HCT116 (cell line): ENCODE results near the gene CBS. TPM values are rescaled to one million over a fixed set of nuclear protein-coding genes. Genes with fewer than 3 reads are reported as not detected.
A peak's percentile ranks its signal among the peaks of the same experiment; 100 is the strongest.
"Not testable (repeated sequence)": the region's sequence is repeated elsewhere in the genome, so short reads cannot be mapped to it uniquely, and the experiment has no call there.

Source experiments
- ATAC-seq: fragments of 200-7000 bp; cut with Tn5 transposase; 2 replicates; pipeline ENCODE4 v1.9.1; 2020; ENCODE audit warnings: mild to moderate bottlenecking, moderate library complexity
- BruUV-seq: library from RNA; stranded (reverse); fragments of 400-500 nt; replicated peaks from 2 replicates; lab custom pipeline; 2021; lab: Mats Ljungman, UMichigan
- CTCF ChIA-PET: fragments of 300-600 bp; sonication (Branson Sonifier 250); formaldehyde crosslinking; loops from one replicate; lab custom pipeline; 2021; ENCODE audit warnings: antibody characterized with exemption; lab: Charles Lee
- POLR2A ChIA-PET: fragments of 300-600, 350-600 bp; sonication (Branson Sonifier 250); formaldehyde crosslinking; loops from one replicate; lab custom pipeline; 2021; ENCODE audit warnings: antibody characterized with exemption; lab: Charles Lee
- RAD21 ChIA-PET, 2 experiments: fragments of 300-600 bp; sonication (Branson Sonifier 250); formaldehyde crosslinking; loops; one replicate each; lab custom pipeline; 2023; ENCODE audit warnings: low total read pairs in 2 of 2; ENCODE audit not compliant: uncharacterized antibody in 2 of 2, unreplicated experiment in 2 of 2, low non-redundant PET in 1 of 2; lab: Charles Lee
- DNase-seq: peaks from one replicate; pipeline ENCODE4 v3.0.0-alpha.2; 2010; ENCODE audit warnings: low read depth, low spot score
- H2AFZ ChIP-seq: fragments of 200-600 bp; shearing (Covaris generic), sonication (generic); 2 replicates; pipeline ENCODE4 v1.6.1; 2017; ENCODE audit warnings: low read depth, mixed run types, mixed read lengths, antibody characterized with exemption, low read length; ENCODE audit not compliant: poor library complexity, severe bottlenecking
- H3K27ac ChIP-seq: 2 replicates; pipeline ENCODE4 v1.5.1; 2012; ENCODE audit warnings: low read depth, low read length
- H3K27me3 ChIP-seq: fragments of 200-600 bp; sonication (generic); 2 replicates; pipeline ENCODE4 v1.6.1; 2016; ENCODE audit warnings: mixed run types, low read length, mixed read lengths; ENCODE audit not compliant: insufficient read depth
- H3K36me3 ChIP-seq, 2 experiments: fragments of 200-500 bp in 1 of 2; fragments of 200-600 bp in 1 of 2; sonication (Bioruptor generic) in 1 of 2; sonication (generic) in 1 of 2; 2 replicates each; pipeline versions ENCODE4 v1.5.1 to v1.6.1; 2014 to 2016; ENCODE audit warnings: low read length in 2 of 2, inconsistent platforms in 1 of 2, mixed read lengths in 1 of 2, mixed run types in 1 of 2; ENCODE audit not compliant: insufficient read depth in 2 of 2, control insufficient read depth in 1 of 2
- H3K4me1 ChIP-seq, 2 experiments: fragments of 200-600 bp in 1 of 2; sonication (generic) in 1 of 2; 2 replicates each; pipeline versions ENCODE4 v1.5.1 to v1.6.1; 2012 to 2017; ENCODE audit warnings: low read length in 2 of 2, inconsistent platforms in 1 of 2, mild to moderate bottlenecking in 1 of 2, mixed read lengths in 1 of 2, mixed run types in 1 of 2, moderate library complexity in 1 of 2; ENCODE audit not compliant: insufficient read depth in 2 of 2, control insufficient read depth in 1 of 2
- H3K4me2 ChIP-seq: fragments of 200-600 bp; sonication (generic); 2 replicates; pipeline ENCODE4 v1.6.1; 2017; ENCODE audit warnings: mixed run types, low read length, mixed read lengths
- H3K4me3 ChIP-seq, 2 experiments: fragments of 200-600 bp in 1 of 2; sonication (generic) in 1 of 2; replicated peaks in 1 of 2; 2 replicates each; pipeline ENCODE4 v1.5.1; 2011 to 2016; ENCODE audit warnings: low read length in 2 of 2, control low read depth in 1 of 2, low read depth in 1 of 2, mild to moderate bottlenecking in 1 of 2, mixed read lengths in 1 of 2, mixed run types in 1 of 2
- H3K79me2 ChIP-seq: fragments of 200-600 bp; sonication (generic); 2 replicates; pipeline ENCODE4 v1.6.1; 2017; ENCODE audit warnings: mild to moderate bottlenecking, mixed run types, low read length, moderate library complexity, mixed read lengths; ENCODE audit not compliant: insufficient read depth
- H3K9ac ChIP-seq: fragments of 200-600 bp; sonication (generic); 2 replicates; pipeline ENCODE4 v1.6.1; 2016; ENCODE audit warnings: low read length, mixed read lengths
- H3K9me2 ChIP-seq: fragments of 200-600 bp; sonication (generic), shearing (Covaris generic); 2 replicates; pipeline ENCODE4 v1.6.1; 2017; ENCODE audit warnings: mixed run types, mild to moderate bottlenecking, moderate library complexity; ENCODE audit not compliant: insufficient read depth
- H3K9me3 ChIP-seq, 2 experiments: fragments of 200-500 bp in 1 of 2; fragments of 200-600 bp in 1 of 2; sonication (Bioruptor generic) in 1 of 2; sonication (generic) in 1 of 2; 2 replicates each; pipeline ENCODE4 v1.6.1; 2014 to 2017; ENCODE audit warnings: low read length in 2 of 2, mixed read lengths in 2 of 2, inconsistent platforms in 1 of 2, low read depth in 1 of 2, mild to moderate bottlenecking in 1 of 2, mixed run types in 1 of 2, moderate library complexity in 1 of 2; ENCODE audit not compliant: control insufficient read depth in 1 of 2, insufficient read depth in 1 of 2
- H4K20me1 ChIP-seq: fragments of 200-600 bp; sonication (generic), shearing (Covaris generic); 2 replicates; pipeline ENCODE4 v1.6.1; 2017; ENCODE audit warnings: mixed run types, mild to moderate bottlenecking, moderate library complexity; ENCODE audit not compliant: insufficient read depth
- intact Hi-C: fragments of 100-400 bp; cut with micrococcal nuclease; formaldehyde crosslinking; loops from 2 replicates; pipeline ENCODE4 v1.10.0; 2022
- total RNA-seq: library from RNA; stranded (reverse); gene quantifications from one replicate; pipeline ENCODE4 v1.2.1, GENCODE V29; 2021; ENCODE audit not compliant: unreplicated experiment

CBS gene
- total RNA-seq, 1 experiment from 2014 or later = 1.4 TPM

DNA sequence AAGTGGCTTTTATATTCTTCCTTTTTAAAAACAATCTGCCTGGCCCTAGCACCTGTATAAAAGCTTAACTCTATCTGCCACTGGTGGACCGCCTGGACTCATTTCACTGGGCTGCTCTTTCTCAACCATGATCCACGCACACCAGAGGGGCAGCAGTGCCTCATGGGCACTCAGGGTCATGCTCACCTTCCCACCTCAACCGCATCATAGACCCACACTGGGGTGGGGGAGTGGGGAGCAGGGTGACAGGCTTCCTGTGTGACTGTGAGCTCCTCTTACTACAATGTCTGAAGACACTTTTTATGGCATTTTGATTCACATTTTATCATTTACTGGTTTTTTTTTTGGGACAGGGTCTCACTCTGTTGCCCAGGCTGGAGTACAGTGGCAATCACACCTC, 15.3 kb upstream of the CBS start:
- BruUV-seq, H3K27me3 ChIP-seq, RAD21 ChIA-PET, DNase-seq, H3K9me2 ChIP-seq, H3K36me3 ChIP-seq, H2AFZ ChIP-seq, intact Hi-C loops, CTCF ChIA-PET, H4K20me1 ChIP-seq, H3K4me1 ChIP-seq, H3K79me2 ChIP-seq, POLR2A ChIA-PET, H3K9ac ChIP-seq, H3K9me3 ChIP-seq, H3K4me3 ChIP-seq, H3K27ac ChIP-seq, H3K4me2 ChIP-seq, ATAC-seq: not testable (repeated sequence)

DNA sequence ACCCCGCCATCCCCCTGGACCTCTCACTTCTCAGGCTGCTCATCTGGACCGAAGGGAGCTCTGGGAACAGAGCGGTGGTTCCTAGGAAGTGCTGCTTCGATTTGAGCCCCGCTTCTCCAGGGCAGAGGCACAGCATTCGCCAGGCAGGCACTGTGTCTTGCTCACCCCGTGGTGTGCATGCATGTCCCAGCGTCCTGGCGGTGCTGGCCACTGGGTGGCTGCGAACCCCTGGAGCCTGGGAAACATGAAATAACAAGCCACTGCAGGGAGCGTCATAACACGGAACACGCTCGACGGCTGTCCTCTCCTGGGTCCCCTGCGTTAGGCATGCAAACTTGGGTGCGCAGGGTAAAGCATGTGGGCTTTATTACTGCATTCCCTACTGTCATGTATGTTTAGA, 13.8 kb upstream of the CBS start:
- H3K9ac ChIP-seq, DNase-seq, H3K27me3 ChIP-seq, H3K36me3 ChIP-seq, H3K27ac ChIP-seq, H3K79me2 ChIP-seq, H4K20me1 ChIP-seq, POLR2A ChIA-PET, RAD21 ChIA-PET, H3K4me1 ChIP-seq, CTCF ChIA-PET, H3K4me2 ChIP-seq, H3K9me3 ChIP-seq, H3K4me3 ChIP-seq, intact Hi-C loops, H2AFZ ChIP-seq, H3K9me2 ChIP-seq: not testable (repeated sequence)
- TSS peak; percentile 26 for BruUV-seq
- ATAC-seq = peak; percentile 39; the same call in 1 of the 2 replicates

DNA sequence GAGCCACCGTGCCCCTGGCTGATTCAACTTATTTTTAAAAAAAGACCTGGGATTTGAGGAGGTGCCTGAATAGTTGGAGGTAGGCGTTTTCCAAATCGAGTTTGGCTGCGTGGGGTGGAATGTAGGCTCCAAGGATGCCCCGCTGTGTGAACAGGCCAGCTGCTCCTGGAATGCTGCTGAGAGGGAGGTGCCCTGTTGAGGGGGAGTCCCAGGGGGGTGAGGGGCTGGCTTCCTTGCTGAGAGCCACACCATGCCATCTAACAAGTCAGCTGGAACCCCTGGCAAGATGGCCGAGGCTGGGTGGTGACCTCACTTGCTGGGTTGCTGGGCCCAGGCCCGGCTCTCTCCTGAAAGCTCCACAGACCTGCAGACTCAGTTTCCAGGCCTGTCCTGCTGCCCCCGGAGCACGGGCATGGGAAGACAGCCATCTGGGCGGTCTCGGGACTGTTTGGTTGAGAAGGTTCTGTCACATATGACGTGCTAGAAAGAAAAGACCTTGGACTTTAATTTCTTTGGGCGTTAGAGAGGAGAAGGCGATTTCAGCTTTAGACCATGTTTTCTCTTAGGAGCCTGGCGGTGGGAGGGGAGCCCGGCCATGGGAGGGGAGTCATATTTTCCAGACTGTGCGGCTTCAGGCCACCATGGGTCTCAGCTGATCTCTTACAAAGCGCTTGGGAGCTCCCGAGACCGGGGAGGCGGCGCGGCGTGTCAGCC, 7.1 kb upstream of the CBS start:
- H3K4me3 ChIP-seq, H3K79me2 ChIP-seq, DNase-seq, H3K4me2 ChIP-seq, H3K9ac ChIP-seq, H3K4me1 ChIP-seq, CTCF ChIA-PET, H3K9me3 ChIP-seq, H3K36me3 ChIP-seq, RAD21 ChIA-PET, H2AFZ ChIP-seq, BruUV-seq, ATAC-seq, H3K27ac ChIP-seq, H3K9me2 ChIP-seq, H4K20me1 ChIP-seq, POLR2A ChIA-PET, H3K27me3 ChIP-seq, intact Hi-C loops: not testable (repeated sequence)

DNA sequence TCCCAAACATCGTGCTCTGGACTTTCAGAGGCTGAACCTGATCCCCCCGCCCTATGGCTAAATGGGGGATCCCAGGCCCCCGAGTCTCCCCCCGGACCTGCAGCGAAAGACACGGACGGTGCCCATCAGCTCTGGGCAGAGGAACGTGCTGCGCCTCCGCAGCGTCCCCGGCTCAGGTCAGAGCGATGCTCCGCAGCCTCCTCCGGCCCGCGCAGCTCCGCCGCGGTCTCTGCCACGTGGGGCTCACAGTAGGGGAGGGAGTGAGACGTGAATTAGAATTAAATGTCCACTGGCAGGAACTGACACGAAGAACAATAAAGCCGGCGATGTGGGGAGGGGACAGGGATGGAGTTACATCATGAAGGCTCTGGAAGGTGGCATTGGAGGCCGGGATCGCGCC, 1.0 kb upstream of the CBS start:
- H3K4me2 ChIP-seq, H4K20me1 ChIP-seq, H3K9me2 ChIP-seq, H3K79me2 ChIP-seq, ATAC-seq, H3K4me3 ChIP-seq, H3K9me3 ChIP-seq, intact Hi-C loops, H3K36me3 ChIP-seq, DNase-seq, H3K9ac ChIP-seq, POLR2A ChIA-PET, RAD21 ChIA-PET, H3K4me1 ChIP-seq, H3K27ac ChIP-seq, H2AFZ ChIP-seq, CTCF ChIA-PET, H3K27me3 ChIP-seq, BruUV-seq: not testable (repeated sequence)
